Stimulated activated CD4-positive, alpha-beta T cell treated with anti-CD3 and anti-CD28 coated beads, Interleukin-15, amount 100 ng/mL, for 24 hours (primary cell): ENCODE data around the gene HNRNPC.
"Not testable (repeated sequence)": the region's sequence is repeated elsewhere in the genome, so short reads cannot be mapped to it uniquely, and the experiment has no call there.

Experiments used
- DNase-seq: peaks from one replicate; pipeline ENCODE4 v3.0.0-alpha.2; 2020

The HNRNPC gene

DNA sequence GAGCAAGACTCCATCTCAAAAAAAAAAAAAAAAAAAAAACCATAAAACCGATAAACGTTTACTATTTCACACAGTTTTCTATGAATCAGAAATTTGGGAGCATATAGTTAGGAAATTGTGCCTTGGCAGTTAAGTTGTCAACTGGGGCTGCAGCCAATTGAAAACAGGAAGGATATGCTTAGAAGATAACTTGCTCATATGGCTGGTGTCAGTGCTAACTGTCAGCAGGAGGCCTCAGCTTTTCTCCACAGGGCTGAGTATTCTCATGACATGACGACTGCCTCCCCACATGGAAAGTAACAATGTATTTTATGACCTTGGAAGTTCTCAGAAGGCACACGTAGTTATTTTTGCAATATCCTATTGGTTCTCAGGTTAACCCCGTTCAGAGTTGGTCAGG is 83.8 kb downstream of the HNRNPC start:
- DNase-seq, result no peak

DNA sequence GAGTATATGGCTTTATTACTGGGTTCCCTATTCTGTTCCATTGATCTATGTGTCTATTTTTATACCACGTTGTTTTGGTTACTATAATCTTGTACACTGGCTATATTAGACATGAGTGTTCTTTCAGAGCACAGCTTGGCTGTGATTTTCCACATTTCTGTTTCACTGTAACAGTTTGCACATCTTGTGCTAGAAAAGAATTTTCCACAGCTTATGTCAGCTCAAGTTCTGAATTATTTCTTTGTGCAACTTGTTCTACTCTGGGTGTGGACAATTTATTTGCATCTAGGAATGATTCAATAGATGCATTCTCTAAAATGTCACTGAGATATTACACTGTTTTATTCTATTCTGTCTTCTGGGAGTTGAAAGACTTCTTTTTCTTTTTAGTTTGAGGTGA is 85.0 kb downstream of the HNRNPC start:
- no peak for DNase-seq

DNA sequence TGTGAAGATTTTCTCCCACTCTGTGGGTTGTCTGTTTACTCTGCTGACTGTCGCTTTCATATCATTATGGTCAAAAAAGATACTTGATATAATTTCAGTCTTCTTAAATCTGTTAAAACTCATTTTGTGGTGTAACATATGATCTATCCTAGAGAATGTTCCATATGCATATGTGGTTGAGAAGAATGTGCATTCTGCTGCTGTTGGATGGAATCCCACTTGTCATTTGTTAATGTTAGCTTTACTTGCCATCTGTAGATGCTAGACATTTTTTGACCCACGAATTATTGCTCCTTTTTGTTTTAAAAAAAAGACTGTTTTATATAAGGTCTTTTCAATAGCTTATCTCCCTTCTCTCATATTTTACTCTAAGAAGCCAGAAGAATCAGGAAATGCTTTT is 87.1 kb downstream of the HNRNPC start:
- DNase-seq, result no peak

DNA sequence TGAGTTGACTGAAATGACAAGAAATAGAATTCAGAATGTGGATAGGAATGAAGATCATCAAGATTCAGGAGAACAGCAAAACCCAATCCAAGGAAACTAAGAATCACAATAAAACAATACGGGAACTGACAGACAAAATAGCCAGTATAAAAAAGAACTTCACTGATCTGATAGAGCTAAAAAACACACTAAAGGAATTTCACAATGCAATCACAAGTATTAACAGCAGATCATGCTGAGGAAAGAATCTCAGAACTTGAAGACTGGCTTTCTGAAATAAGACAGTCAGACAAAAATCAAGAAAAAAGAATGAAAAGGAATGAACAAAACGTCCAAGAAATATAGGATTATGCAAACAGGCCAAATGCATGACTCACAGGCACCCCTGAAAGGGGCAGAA is 98.1 kb downstream of the HNRNPC start:
- DNase-seq, result no peak

DNA sequence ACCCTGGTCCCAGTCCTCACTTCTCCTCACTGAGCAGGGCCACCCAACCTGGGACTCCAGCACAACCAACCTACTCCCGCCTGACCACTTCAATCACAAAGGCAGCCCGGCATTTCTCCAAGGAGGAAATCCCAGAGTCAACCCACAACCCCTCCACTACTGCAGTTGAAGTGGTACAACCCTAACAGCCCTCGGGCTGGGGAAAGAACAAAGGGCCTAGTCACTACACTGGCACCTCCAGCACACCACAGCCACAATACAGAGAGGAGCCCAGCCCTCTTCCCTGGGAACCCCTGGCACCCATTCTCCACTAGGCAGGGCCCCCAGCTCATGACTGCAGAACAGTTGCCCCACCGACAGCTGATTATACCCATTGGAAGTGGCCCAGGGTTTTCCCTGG is 99.7 kb downstream of the HNRNPC start:
- no peak for DNase-seq

DNA sequence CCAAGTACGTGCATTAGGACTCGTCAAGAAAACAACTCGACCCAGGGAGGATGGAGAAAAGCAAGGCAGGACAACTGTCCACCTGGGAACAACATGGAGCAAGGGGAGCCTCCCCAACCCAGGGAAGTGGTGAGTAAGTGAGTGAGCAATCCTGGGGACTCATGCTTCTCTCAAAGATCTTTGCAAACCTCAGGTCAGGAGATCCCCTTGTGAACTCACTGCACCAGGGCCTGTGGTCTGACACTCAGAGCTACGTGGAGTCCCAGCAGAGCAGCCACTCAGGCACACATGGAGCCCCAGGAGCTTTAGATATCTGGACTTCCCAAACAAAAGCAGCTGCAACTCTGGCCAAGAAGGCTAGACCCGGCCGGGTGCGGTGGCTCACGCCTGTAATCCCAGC is 101.2 kb downstream of the HNRNPC start:
- DNase-seq, result no peak

DNA sequence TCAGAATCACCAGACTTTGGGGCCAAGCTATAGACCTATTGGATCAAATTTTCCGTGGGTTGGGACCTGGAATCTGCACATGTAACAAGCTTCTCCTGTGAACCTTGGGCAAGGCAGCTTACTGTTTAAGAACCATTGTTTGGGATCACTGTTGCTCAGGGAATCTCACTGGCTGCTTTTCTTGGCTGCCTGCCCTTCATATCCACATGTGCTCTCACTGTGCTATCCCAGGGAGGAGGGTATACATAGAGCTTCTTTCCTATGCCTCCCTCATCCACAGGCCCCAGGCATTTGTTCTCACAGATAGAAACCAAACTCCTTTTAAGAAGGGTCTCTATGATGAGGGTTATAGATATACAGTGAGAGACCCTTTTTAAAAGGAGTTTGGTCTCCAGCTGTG is 103.6 kb downstream of the HNRNPC start:
- not testable (repeated sequence) for DNase-seq

DNA sequence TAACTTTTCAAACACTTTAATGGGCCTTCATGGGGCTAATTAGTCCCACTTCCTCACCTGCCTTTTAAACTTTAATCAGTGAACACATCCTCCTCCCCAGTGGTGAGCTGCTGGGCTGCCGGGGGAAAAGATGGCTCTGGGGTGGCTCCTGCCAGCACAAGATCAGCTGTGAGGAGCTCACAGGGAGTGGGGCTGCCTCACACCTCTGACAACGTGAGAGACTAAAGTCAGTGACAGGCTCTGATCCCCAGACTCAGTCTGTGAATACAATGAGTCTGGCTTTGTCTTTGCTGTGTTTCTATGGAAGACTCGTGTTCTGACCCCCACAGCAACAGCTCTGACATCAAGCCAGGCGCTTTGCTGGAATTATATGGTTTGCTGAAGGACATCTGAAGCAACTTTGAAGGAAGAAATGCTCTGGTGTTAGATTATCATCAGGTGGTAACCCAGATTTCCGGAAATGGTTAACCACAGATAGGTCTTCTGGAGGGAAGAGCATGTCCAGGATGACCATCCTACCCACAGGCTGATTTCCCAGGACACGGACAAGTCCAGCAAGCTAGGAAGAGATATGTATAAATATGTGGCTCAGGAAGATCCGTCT is 104.1 kb downstream of the HNRNPC start:
- not testable (repeated sequence) for DNase-seq

DNA sequence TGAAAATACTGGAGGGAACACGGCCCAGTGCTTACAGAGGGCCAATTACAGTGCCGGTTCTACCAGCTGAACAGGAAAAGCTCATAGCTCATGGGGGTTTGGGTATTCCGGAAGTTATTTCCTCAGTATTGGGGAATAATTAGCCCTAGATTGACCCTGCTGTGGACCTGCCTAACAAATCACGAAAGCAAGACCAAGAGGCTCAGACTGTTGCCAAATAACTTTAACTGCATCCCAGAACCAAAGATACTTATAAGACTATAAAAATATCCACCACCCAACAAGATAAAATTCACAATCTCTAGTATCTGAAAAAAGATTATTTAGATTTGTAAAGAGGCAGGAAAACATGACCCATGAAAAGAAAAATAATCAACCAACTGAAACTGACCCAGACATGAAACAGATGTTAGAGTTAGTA is 105.4 kb downstream of the HNRNPC start:
- no peak for DNase-seq

DNA sequence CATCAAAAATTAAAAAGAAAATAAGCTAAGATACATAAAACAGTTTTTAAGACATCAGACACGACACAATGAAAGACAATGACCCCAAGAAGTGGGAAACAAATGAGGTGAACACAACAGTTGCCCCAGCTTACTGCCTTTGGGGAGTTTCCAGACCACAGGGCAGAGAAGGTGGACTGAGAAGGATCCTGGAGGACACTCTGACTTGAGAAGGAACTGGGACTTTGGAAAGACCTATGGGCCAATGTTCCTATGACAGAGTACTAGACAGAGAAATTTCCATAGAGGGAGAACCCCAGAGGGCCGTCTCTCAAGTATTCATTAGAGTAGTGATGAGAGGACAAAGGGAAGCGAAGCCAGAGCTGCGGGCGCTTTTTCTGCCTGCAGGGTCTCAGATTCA is 107.2 kb downstream of the HNRNPC start:
- DNase-seq, result no peak

DNA sequence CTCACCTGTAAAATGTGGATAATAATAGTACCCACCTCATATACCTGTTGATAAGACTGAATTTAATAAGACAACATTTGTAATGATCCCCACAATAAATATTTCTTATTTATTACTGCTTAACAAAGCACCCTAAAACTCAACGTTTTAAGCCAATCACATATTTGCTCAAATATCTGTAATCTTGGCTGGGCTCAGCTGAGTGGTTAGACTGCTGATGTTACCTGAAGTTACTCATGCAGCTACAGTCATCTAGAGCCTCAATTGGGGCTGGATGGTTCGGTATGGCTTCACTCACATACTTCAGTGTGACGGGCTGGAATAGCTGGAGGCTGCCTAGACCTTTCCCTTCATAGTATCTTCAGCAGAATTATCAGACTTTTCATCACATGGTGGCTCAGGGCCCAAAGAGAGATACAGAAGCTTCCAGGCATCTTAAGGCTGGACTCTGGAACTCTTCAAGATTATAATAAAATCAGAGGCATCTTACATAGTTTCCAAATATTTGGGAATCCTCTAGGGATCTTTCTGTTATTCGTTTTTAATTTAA is 109.1 kb downstream of the HNRNPC start:
- no peak for DNase-seq
